ENCODE data around the gene AKAP17A. TPM values are rescaled to one million over a fixed set of nuclear protein-coding genes. Genes with fewer than 3 reads are reported as not detected.
A peak's percentile ranks its signal among the peaks of the same experiment; 100 is the strongest.

AKAP17A gene
- total RNA-seq, 4 donors from 2014 or later = 34.3 to 67.2 (median 37.8) TPM

DNA sequence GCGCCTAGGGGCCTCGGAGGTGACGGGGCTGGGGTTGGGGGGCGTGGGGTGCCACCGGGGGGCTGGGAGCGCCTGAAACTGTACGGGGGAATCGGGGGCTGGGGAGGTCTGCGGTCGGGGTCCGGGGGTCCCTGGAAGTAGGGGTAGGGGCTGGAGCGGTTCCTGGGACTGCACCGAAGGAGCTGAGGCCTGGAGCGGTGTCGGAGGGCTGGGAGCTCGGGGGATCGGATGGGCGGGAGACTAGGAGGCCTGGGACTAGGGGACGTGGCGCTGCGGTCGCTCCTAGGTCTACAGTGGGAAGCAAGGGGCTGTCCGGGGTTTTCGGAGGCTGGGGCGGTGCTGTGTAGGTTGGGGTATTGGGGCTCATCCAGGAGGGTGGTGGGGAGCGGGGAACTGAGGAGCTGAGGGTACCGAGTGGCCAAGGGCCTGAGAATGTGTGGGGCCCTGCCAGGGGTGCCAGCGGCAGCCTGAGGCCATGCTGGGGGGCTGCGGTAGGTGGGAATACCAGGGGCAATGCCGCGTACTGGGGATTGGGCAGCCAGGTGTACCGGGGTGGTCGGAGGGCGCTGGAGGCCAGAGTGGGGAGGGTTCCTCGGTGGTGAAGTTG lies 562 bp downstream of the AKAP17A start:
- H3K4me3 ChIP-seq (ENCODE audit: low read depth, poor library complexity, severe bottlenecking) = peak overlapping the region; percentile 86
- intact Hi-C loops (cut with DNase I; ENCODE audit: low total_unique reads) = no loop called here
- WGBS, 2 donors = 0 to 1% methylated on average over 24 to 25 of the region's 35 CpGs
- TF ChIP-seq, protein P1, sequence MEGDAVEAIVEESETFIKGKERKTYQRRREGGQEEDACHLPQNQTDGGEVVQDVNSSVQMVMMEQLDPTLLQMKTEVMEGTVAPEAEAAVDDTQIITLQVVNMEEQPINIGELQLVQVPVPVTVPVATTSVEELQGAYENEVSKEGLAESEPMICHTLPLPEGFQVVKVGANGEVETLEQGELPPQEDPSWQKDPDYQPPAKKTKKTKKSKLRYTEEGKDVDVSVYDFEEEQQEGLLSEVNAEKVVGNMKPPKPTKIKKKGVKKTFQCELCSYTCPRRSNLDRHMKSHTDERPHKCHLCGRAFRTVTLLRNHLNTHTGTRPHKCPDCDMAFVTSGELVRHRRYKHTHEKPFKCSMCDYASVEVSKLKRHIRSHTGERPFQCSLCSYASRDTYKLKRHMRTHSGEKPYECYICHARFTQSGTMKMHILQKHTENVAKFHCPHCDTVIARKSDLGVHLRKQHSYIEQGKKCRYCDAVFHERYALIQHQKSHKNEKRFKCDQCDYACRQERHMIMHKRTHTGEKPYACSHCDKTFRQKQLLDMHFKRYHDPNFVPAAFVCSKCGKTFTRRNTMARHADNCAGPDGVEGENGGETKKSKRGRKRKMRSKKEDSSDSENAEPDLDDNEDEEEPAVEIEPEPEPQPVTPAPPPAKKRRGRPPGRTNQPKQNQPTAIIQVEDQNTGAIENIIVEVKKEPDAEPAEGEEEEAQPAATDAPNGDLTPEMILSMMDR (IDR thresholded peaks at IDR 0.05) = no peak
- no peak for TF ChIP-seq POLR2A (IDR thresholded peaks at IDR 0.05)
- peak in 1 of 2 donors; percentile 89 for DNase-seq (ENCODE audit: low spot score in 2 of 2)

DNA sequence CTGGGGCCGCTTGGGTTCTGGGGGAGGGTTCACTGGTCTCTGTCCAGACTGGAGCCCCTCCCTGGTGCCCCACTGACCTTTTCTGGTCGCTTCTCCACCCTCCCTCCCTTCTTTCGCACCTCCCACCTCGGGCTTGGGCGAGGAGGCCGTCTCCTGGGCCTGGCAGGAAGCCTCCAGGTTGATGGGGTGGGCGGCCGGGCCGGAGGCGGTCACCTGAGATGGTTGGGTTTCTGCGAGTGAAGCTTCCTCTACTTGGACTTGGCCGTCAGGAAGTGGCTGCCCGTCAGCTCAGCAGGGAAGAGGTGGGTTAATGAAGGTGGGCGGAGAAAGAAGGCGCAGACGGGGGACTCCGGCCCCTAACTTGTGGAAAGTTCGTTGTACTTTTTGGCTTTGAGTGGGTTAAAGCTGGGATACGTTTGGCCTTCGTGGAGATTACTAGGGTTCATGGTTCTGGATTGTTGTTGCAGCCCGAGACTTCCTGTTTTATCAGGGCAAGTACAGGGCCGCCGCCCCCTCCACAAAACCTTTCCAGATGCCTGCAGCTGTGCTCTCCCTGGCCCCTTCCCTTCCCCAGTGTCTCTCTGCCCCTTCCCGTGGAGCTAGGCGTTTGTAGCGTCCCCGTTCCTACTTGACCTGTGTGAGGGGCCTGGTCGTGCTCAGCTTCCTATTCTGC lies 1.2 kb downstream of the AKAP17A start:
- H3K4me3 ChIP-seq (ENCODE audit: low read depth, poor library complexity, severe bottlenecking) = peak overlapping the region; percentile 86
- no peak for TF ChIP-seq POLR2A (IDR thresholded peaks at IDR 0.05)
- WGBS, 2 donors = 3% methylated on average over 28 of the region's 28 CpGs
- intact Hi-C loops (cut with DNase I; ENCODE audit: low total_unique reads) = no loop called here
- DNase-seq (ENCODE audit: low spot score in 2 of 2) = peak in 1 of 2 donors; percentile 87

DNA sequence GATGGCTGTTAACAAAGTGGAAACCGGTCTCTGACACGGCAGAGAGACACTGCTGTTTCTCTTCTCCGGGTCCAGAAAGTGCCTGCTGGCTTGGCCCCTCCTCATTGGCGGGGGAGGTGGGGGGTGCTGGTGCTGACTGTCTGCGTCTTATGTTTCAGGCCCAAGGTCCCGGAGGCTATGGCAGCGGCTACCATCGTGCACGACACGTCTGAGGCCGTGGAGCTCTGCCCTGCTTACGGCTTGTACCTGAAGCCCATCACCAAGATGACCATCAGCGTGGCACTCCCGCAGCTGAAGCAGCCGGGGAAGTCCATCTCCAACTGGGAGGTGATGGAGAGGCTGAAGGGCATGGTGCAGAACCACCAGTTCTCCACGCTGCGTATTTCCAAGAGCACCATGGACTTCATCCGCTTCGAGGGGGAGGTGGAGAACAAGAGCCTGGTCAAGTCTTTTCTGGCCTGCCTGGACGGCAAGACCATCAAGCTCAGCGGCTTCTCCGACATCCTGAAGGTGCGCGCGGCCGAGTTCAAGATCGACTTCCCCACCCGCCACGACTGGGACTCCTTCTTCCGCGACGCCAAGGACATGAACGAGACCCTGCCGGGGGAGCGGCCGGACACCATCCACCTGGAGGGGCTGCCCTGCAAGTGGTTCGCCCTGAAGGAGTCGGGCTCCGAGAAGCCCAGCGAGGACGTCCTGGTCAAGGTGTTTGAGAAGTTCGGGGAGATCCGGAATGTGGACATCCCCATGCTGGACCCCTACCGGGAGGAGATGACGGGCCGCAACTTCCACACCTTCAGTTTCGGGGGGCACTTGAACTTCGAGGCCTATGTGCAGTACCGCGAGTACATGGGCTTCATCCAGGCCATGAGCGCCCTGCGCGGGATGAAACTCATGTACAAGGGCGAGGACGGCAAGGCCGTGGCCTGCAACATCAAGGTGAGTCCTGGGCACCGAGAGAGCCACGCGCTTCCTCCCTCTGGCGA lies 2.2 kb downstream of the AKAP17A start:
- DNase-seq (ENCODE audit: low spot score in 2 of 2) = peak in 1 of 2 donors; percentile 83
- WGBS, 2 donors = 89 to 90% methylated on average over 58 to 60 of the region's 60 CpGs
- TF ChIP-seq, protein P1 (IDR thresholded peaks at IDR 0.05) = no peak
- intact Hi-C loops (cut with DNase I; ENCODE audit: low total_unique reads) = no loop called here
- H3K4me3 ChIP-seq (ENCODE audit: low read depth, poor library complexity, severe bottlenecking) = no peak overlapping the region

DNA sequence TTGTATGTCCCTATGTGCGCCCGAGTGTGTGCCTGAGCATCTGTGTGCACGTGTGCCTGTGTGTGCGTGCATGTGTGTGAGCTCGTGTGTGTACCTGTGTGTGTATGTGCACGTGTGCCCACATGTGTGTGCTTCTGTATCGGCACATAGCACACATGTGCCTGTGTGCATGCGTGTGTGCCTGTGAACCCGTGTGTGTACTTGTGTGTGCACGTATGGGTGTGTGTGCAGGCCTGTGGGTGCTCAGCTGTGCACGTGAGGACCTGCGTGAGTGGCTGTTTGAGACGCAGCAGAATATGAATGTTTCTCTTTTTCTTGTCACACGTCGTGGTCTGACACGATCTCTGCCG lies 4.3 kb downstream of the AKAP17A start:
- TF ChIP-seq, protein P1 (IDR thresholded peaks at IDR 0.05) = no peak
- TF ChIP-seq POLR2A (IDR thresholded peaks at IDR 0.05) = no peak
- intact Hi-C loops (cut with DNase I; ENCODE audit: low total_unique reads) = no loop called here
- DNase-seq (ENCODE audit: low spot score in 2 of 2) = peak in 1 of 2 donors; percentile 50
- H3K4me3 ChIP-seq (ENCODE audit: low read depth, poor library complexity, severe bottlenecking) = no peak overlapping the region
- 90 to 93% methylated on average over 17 of the region's 17 CpGs for WGBS, 2 donors

DNA sequence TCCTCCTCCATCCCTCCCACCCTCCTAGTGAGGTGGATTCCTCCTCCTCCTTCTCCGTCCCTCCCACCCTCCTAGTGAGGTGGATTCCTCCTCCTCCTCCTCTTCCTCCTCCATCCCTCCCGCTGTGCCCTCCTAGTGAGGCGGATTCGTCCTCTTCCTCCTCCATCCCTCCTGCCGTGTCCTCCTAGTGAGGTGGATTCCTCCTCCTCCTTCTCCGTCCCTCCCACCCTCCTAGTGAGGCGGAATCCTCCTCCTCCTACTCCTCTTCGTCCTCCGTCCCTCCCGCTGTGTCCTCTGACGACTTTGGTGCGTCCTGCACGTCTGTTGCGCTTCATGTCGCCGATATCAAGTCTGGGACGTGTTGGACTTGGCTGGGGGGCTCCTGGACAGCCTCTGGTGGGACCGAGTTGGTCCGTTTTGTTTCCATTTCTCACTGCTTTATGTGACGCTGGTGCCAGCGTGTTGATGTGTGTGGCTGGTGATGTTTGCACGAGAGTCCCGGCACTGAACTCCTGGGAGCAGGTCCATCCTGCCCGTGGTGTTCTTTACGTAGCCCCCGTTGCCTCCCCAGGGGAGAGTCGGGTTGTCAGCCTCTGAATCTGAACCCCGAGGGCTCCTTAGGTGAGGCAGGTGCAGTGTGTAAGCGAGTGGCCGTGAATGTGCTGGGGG lies 5.4 kb downstream of the AKAP17A start:
- intact Hi-C loops (cut with DNase I; ENCODE audit: low total_unique reads) = no loop called here
- H3K4me3 ChIP-seq (ENCODE audit: low read depth, poor library complexity, severe bottlenecking) = no peak overlapping the region
- DNase-seq (ENCODE audit: low spot score in 2 of 2) = peak in 1 of 2 donors; percentile 73
- TF ChIP-seq, protein P1 (IDR thresholded peaks at IDR 0.05) = no peak
- TF ChIP-seq POLR2A (IDR thresholded peaks at IDR 0.05) = no peak
- WGBS, 2 donors = 92 to 94% methylated on average over 22 to 30 of the region's 30 CpGs

All from lower leg skin (tissue), 4 donors.